ENCODE data around the gene PCDHGA6. TPM values are rescaled to one million over a fixed set of nuclear protein-coding genes. Genes with fewer than 3 reads are reported as not detected.

Gene PCDHGA6
- total RNA-seq, 1 experiment from 2014 or later: 1.2 TPM

DNA sequence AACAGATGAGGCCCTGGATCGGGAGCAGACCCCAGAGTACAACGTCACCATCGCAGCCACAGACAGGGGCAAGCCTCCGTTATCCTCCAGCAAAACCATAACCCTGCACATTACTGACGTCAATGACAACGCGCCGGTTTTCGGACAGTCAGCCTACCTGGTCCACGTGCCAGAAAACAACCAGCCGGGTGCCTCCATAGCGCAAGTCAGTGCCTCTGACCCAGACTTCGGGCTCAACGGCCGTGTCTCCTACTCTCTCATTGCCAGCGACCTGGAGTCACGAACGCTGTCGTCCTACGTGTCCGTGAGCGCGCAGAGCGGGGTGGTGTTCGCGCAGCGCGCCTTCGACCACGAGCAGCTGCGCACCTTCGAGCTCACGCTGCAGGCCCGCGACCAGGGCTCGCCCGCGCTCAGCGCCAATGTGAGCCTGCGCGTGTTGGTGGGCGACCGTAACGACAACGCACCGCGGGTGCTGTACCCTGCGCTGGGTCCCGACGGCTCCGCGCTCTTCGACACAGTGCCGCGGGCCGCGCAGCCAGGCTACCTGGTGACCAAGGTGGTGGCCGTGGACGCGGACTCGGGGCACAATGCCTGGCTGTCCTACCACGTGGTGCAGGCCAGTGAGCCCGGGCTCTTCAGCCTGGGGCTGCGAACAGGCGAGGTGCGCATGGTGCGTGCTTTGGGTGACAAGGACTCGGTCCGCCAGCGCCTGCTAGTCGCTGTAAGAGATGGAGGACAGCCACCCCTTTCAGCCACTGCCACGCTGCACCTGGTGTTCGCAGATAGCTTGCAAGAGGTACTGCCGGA is 45.6 kb downstream of the PCDHGA6 start:
- no peak for DNase-seq (ENCODE audit: low read depth)

DNA sequence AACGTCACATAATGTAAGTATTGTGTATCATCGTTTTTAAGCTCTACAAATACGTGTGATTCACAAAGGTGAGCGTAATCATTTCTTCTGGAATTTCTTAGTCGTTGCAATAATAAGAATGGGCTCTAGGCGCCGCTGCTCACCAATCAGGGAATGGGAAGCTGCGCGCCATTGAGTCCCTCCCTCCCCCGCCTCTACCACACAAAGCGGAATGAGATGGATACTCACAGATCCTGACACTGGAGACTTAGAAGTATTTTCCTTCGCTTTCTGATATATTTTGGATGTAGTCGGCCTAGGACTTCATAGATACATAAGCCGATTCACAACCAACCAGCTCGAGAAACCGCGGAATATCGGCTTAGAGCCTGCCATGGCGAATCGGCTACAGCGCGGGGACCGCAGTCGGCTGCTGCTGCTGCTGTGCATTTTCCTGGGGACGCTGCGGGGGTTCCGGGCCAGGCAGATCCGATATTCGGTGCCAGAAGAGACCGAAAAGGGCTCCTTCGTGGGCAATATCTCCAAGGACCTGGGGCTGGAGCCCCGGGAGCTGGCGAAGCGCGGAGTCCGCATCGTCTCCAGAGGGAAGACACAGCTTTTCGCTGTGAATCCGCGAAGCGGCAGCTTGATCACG is 47.3 kb downstream of the PCDHGA6 start, which contains the start of gene PCDHGA11:
Gene PCDHGA11 (plus strand): TSS at position 197 of the 634 bp plus-strand sequence. CDS start 177 bp downstream, at position 374.
- DNase-seq (ENCODE audit: low read depth): no peak

DNA sequence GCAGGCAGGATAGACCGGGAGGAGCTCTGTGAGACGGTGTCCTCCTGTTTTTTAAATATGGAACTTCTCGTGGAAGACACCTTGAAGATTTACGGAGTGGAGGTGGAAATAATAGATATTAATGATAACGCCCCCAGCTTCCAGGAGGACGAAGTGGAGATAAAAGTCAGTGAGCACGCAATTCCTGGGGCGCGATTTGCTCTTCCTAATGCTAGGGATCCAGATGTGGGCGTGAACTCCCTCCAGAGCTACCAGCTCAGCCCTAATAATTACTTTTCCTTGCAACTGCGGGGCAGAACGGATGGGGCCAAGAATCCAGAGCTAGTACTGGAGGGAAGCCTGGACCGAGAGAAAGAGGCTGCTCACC is 47.8 kb downstream of the PCDHGA6 start:
- no peak for DNase-seq (ENCODE audit: low read depth)

DNA sequence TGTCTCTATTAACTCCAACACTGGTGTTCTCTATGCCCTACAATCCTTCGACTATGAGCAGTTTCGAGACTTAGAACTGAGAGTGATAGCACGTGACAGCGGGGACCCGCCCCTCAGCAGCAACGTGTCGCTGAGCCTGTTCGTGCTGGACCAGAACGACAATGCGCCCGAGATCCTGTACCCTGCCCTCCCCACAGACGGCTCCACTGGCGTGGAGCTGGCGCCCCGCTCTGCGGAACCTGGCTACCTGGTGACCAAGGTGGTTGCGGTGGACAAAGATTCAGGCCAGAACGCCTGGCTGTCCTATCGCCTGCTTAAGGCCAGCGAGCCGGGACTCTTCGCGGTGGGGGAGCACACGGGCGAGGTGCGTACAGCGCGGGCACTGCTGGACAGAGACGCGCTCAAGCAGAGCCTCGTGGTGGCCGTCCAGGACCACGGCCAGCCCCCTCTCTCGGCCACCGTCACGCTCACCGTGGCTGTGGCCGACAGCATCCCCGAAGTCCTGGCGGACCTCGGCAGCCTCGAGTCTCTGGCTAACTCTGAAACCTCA is 49.1 kb downstream of the PCDHGA6 start:
- DNase-seq (ENCODE audit: low read depth): no peak

DNA sequence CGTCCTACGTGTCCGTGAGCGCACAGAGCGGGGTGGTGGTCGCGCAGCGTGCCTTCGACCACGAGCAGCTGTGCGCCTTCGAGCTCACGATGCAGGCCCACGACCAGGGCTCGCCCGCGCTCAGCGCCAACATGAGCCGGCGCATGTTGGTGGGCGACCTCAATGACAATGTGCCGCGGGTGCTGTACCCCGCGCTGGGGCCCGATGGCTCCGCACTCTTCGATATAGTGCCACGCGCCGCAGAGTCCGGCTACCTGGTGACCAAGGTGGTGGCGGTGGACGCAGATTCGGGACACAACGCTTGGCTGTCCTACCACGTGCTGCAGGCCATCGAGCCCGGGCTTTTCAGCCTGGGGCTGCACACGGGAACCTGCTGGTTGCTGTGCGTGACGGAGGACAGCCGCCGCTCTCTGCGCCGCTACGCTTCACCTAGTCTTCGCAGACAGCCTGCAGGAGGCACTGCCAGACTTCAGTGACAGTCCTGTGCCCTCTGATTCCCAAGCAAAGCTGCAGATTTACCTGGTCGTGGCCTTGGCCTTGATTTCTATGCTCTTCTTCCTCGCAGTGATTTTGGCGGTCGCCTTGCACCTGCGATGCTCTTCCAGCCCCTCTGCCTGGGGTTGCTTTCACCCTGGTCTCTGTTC is 54.2 kb downstream of the PCDHGA6 start:
- no peak for DNase-seq (ENCODE audit: low read depth)

Other genes starting within 250 kb of the PCDHGA6 start
- 0.10 and 0.90 TPM in 2 replicates for gene PCDHB5, start 238.7 kb upstream of the PCDHGA6 start, total RNA-seq (2014; rRNA removed; shearing (Covaris generic))
- gene PCDHB6, start 223.8 kb upstream of the PCDHGA6 start, total RNA-seq (2014; rRNA removed; shearing (Covaris generic)): 0.13 and 0.27 TPM in 2 replicates
- gene PCDHB7, start 201.2 kb upstream of the PCDHGA6 start, total RNA-seq (2014; rRNA removed; shearing (Covaris generic)): 0.05 TPM in 1 of 2 replicates, not detected in the other
- gene PCDHB8, start 196.1 kb upstream of the PCDHGA6 start, total RNA-seq (2014; rRNA removed; shearing (Covaris generic)): not detected in 2 replicates
- gene PCDHB16, start 191.5 kb upstream of the PCDHGA6 start, total RNA-seq (2014; rRNA removed; shearing (Covaris generic)): 0.03 TPM in 1 of 2 replicates, not detected in the other
- 0.40 TPM in 1 of 2 replicates, not detected in the other for gene PCDHB9, start 186.7 kb upstream of the PCDHGA6 start, total RNA-seq (2014; rRNA removed; shearing (Covaris generic))
- 0.11 TPM in 1 of 2 replicates, not detected in the other for gene PCDHB10, start 181.5 kb upstream of the PCDHGA6 start, total RNA-seq (2014; rRNA removed; shearing (Covaris generic))
- not detected in 2 replicates for gene PCDHB11, start 174.3 kb upstream of the PCDHGA6 start, total RNA-seq (2014; rRNA removed; shearing (Covaris generic))
- gene PCDHB12, start 165.2 kb upstream of the PCDHGA6 start, total RNA-seq (2014; rRNA removed; shearing (Covaris generic)): not detected in 2 replicates
- gene PCDHB13, start 160.0 kb upstream of the PCDHGA6 start, total RNA-seq (2014; rRNA removed; shearing (Covaris generic)): 0.06 TPM in 1 of 2 replicates, not detected in the other
- 0.03 and 0.08 TPM in 2 replicates for gene PCDHB14, start 150.5 kb upstream of the PCDHGA6 start, total RNA-seq (2014; rRNA removed; shearing (Covaris generic))
- gene PCDHB15, start 128.5 kb upstream of the PCDHGA6 start, total RNA-seq (2014; rRNA removed; shearing (Covaris generic)): 0.03 and 0.10 TPM in 2 replicates
- not detected in 2 replicates for gene SLC25A2, start 69.8 kb upstream of the PCDHGA6 start, total RNA-seq (2014; rRNA removed; shearing (Covaris generic))
- gene TAF7, start 53.1 kb upstream of the PCDHGA6 start, total RNA-seq (2014; rRNA removed; shearing (Covaris generic)): 42.6 and 48.1 TPM in 2 replicates
- 0.07 and 0.32 TPM in 2 replicates for gene PCDHGA1, start 43.4 kb upstream of the PCDHGA6 start, total RNA-seq (2014; rRNA removed; shearing (Covaris generic))
- 0.27 and 0.84 TPM in 2 replicates for gene PCDHGA2, start 35.1 kb upstream of the PCDHGA6 start, total RNA-seq (2014; rRNA removed; shearing (Covaris generic))
- gene PCDHGA3, start 30.1 kb upstream of the PCDHGA6 start, total RNA-seq (2014; rRNA removed; shearing (Covaris generic)): 0.10 and 0.14 TPM in 2 replicates
- gene PCDHGB1, start 23.8 kb upstream of the PCDHGA6 start, total RNA-seq (2014; rRNA removed; shearing (Covaris generic)): 0.53 and 1.4 TPM in 2 replicates
- 0.71 and 0.73 TPM in 2 replicates for gene PCDHGA4, start 18.9 kb upstream of the PCDHGA6 start, total RNA-seq (2014; rRNA removed; shearing (Covaris generic))
- 0.69 and 0.77 TPM in 2 replicates for gene PCDHGB2, start 13.9 kb upstream of the PCDHGA6 start, total RNA-seq (2014; rRNA removed; shearing (Covaris generic))
- 0.07 and 0.21 TPM in 2 replicates for gene PCDHGA5, start 9.7 kb upstream of the PCDHGA6 start, total RNA-seq (2014; rRNA removed; shearing (Covaris generic))
- 0.80 and 1.5 TPM in 2 replicates for gene PCDHGB3, start 3.6 kb upstream of the PCDHGA6 start, total RNA-seq (2014; rRNA removed; shearing (Covaris generic))
- 0.03 and 0.11 TPM in 2 replicates for gene PCDHGA7, start 8.9 kb downstream of the PCDHGA6 start, total RNA-seq (2014; rRNA removed; shearing (Covaris generic))
- gene PCDHGB4, start 13.8 kb downstream of the PCDHGA6 start, total RNA-seq (2014; rRNA removed; shearing (Covaris generic)): 9.9 and 10.2 TPM in 2 replicates
- 0.17 and 0.61 TPM in 2 replicates for gene PCDHGA8, start 18.7 kb downstream of the PCDHGA6 start, total RNA-seq (2014; rRNA removed; shearing (Covaris generic))
- gene PCDHGB5, start 24.1 kb downstream of the PCDHGA6 start, total RNA-seq (2014; rRNA removed; shearing (Covaris generic)): 0.37 and 0.55 TPM in 2 replicates
- gene PCDHGA9, start 28.9 kb downstream of the PCDHGA6 start, total RNA-seq (2014; rRNA removed; shearing (Covaris generic)): 0.23 and 0.29 TPM in 2 replicates
- 0.10 and 0.20 TPM in 2 replicates for gene PCDHGB6, start 34.1 kb downstream of the PCDHGA6 start, total RNA-seq (2014; rRNA removed; shearing (Covaris generic))
- gene PCDHGA10, start 39.1 kb downstream of the PCDHGA6 start, total RNA-seq (2014; rRNA removed; shearing (Covaris generic)): 0.80 and 0.90 TPM in 2 replicates
- gene PCDHGB7, start 43.8 kb downstream of the PCDHGA6 start, total RNA-seq (2014; rRNA removed; shearing (Covaris generic)): 0.47 and 0.53 TPM in 2 replicates
- gene PCDHGA11, start 47.2 kb downstream of the PCDHGA6 start, total RNA-seq (2014; rRNA removed; shearing (Covaris generic)): 0.42 and 0.50 TPM in 2 replicates
- 0.66 and 0.70 TPM in 2 replicates for gene PCDHGA12, start 56.6 kb downstream of the PCDHGA6 start, total RNA-seq (2014; rRNA removed; shearing (Covaris generic))
- 36.5 and 44.6 TPM in 2 replicates for gene PCDHGC3, start 102.1 kb downstream of the PCDHGA6 start, total RNA-seq (2014; rRNA removed; shearing (Covaris generic))
- gene PCDHGC4, start 111.1 kb downstream of the PCDHGA6 start, total RNA-seq (2014; rRNA removed; shearing (Covaris generic)): 0.14 and 0.33 TPM in 2 replicates
- 0.87 and 1.4 TPM in 2 replicates for gene PCDHGC5, start 115.2 kb downstream of the PCDHGA6 start, total RNA-seq (2014; rRNA removed; shearing (Covaris generic))
- gene DIAPH1, start 245.1 kb downstream of the PCDHGA6 start, total RNA-seq (2014; rRNA removed; shearing (Covaris generic)): 60.8 and 62.0 TPM in 2 replicates